NCI-H2196 treated with DMSO at 0.1 percent for 48 hours (cell line): ENCODE measurements around the gene DUSP8.

Experiments used
- DNase-seq: peaks from one replicate; lab custom pipeline; 2025; ENCODE audit not compliant: unreplicated experiment; lab: John Stamatoyannopoulos, UW

The DUSP8 gene

DNA sequence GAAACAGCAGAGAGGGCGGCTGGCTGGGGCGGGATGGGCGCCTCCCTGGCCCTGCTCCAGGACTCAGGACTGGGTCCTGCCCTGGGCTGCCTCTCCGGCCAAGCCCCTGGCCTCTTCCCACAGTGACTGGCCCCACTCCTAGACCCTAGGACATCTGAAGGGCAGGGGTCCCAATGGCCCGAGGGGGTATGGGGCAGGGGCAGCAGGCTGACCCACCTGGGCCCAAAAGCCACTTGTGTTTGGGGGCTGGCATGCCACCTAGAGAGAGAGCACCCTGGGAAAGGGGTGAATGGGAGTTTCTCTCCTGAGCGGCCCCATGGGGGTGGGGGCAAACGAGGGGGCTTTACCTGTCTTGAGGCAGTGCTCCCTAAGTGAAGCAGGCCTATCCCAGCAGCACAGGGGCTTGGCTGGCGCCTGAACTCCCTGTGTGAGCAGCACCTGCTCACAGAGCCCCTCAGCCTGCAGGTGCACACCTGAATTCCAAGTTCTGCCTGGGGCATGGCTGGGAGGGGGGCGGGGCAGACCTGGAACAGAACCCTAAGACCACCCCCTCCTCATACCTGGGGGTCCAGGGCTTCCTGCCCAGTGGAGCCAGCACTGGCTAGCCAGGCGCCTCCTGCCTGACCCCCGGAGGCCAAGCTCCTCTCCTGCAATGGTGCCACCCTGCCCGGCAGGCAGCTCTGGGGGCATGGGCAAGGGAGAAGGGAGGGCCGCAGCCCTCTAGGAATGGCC, 16.9 kb downstream of the DUSP8 start:
- DNase-seq, result no peak

DNA sequence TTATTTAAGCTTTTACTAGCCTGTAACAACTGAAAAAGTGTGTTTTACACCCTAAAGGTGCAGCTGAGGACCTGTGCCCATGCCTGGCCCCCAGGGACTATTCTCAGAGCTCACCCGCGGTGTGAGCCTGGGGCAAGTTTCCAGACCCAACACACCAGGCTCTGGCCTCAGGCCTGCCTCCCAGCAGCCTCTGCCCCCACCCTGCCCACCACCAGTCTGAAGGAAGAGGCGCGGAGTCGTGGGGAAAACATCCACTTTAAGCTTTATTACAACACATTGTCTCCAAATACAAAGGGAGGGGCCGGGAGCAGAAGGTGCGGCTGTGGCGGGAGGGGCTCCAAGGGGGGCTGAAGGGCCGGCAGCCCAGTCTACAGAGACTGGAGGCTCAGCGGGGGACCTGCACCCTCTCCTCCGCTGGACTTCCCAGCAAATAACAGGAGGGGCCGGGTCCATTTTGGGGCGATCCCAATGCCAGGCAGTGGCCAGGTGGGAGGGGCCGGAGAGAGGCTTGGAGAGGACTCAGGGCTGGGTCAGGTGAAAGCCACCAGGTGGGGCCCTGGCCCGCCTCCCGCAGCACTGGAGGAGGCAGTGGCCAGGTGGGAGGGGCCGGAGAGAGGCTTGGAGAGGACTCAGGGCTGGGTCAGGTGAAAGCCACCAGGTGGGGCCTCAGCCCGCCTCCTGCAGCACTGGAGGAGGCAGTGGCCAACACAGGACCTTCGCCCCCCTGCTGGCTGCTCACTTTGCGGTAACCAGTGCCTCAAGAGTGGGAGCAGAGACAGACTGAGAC, 18.1 kb downstream of the DUSP8 start:
- DNase-seq, result peak; percentile 62

DNA sequence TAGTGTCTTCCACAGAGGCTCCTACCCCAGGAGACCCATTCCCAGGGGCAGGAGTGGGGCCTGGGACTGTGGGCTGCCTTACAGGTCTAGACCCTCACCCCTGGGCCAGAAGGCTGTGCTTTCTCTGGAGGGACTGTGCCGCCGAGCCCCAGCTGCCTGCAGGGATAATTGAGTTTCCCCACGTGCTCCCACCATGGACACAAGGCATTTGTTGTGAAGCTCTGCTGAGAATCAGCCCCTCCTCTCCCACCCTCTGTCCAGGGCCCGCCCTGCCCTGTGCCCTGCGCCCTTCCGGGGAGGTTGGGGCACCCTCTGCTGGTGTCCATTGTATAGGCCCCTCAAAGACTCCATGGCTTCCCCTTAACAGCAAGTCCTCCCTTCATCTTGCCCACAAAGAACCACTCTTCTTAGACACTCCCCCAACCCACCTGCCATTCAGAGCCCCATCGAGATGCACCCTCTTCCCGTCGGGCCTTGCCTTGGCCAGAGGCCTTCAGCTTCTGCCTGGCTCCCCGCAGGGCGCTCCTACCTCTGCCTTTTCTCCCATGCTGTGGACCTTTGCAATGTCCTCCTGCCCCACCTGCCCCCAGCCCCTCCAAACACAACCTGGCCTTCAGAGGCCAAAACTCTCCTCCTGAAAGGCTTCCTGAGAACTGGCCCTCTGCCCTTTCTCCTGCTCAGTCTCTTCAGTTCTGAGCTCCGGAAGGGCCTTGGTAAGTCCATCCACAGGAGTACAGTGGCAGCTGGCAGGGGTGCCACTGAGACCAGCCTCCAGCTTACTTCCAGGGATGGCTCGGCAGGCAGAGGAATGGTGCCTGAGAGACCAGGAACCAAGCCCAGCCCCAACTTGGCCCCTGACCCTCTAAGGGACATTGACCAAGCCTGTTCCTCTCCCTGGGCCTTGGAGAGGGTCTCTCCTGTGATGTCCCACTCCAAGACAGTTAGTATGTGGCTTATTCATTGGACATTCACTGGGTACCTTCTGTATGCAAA, 22.4 kb downstream of the DUSP8 start:
- DNase-seq, result no peak

DNA sequence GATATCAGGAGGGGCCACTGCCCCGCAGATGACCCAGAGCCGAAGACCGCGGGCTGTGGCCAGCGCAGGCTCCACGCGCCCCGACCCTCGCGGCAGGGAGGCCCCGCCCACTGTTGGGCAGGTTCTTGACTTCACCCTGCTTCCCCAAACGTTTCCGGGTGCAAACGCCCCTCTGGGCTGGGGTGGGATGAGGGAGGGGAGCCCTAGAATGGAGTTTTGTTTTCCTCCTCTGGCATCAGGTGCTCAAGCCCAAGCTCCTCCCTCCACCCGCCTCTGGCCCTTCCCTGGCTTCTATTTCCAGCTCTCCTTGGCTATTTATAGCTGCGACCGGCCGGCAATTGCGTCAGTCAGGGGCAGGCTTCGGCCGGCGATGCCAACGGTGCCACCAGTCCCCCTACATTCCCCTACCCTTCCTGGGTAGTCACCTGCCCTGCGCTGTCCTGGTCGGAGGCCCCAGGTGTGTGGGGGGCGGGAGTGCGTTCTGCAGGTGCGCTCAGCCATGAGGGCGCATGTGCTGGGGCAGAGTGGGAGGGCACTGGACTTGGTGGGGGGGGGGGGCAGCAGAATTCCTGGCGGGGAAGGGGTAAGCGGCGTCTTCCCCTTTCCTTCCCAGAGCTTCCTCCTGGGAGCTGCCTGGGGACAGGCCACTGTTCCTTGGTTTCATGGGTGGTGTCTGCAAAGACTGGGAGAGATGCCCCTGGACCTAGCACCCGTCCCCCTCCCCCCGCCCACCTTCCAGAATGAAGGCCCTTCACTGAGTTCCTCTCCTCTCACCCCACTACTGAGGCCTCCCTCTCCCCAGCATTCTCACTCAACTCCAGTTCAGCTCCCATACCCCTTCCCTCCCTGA, 23.6 kb downstream of the DUSP8 start:
- peak; percentile 71 for DNase-seq

DNA sequence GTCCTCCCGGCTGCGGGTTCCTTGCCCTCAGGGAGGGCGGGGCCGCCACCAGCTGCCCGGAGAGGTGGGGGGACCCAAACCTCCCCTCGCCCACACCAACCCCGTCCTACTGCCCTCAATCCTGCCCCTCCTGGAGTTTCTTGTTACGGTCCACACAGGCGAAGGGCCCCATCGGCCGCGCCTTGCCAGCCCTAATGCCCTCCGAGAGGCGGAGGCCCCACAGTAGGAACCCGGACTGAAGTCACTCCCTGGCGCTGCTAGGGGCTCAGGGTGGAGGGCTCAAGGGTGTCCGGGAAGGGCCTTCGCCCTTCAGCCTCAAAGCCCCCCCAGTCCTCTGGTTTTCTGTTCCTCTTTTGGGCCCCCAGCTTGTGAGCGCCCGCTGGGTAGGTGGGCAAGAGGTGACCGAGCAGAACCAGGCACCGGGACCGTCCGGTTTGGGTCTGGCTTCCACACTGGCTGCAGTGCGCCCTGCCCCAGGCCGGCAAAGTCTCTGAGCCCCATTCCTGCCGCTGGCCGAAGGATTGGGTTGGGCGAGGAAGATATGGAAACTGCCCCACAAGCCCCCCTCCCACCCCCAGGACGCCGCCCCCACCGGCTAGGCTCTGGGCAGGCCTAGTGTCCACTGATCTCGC, 24.5 kb downstream of the DUSP8 start:
- no peak for DNase-seq

DNA sequence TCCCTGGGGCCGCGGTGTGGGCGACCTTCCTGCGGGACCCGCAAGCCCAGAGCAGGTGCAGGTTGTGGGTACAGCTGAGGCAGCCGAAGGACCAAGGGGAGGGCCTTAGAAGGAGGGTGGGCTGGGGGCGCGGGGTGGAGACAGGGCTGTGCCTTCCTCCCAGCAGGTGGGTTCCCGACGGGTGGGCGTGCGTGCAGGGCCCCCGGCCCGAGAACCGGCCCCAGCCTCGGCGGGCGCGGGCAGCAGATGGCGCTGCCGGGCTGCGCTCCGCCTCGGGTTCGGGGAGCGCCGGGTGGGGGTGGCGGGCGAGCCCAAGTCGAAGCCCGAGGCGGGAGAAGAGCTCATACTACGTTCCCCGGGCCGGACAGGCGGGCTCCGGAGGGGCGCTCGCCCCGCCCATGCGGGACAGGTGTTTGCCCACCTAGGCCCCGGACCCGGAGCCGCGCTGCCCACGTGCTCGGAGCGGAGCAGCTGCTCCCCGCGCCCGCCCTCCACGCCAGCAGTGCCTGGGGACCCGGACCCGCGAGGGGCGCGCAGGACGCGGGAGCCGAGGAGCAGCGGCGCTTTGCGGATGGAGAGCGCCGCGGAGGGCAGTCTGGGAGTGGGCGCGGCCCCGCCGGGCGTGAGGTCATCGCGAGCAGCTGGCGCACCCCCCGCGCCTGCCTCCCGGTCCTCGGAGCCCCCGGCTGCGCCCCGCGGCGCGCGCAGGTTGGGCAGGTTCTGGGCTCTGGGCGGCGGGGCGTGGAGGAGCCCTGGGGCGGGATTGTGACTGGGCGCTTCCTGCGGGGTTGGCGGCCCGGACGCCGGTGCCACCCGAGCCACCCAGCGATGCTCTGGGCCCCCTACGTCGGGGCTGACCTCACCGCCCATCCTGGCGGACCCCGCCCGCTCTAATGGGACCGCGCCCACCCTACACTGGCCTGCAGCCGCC, 25.3 kb downstream of the DUSP8 start:
- DNase-seq, result peak; percentile 42

DNA sequence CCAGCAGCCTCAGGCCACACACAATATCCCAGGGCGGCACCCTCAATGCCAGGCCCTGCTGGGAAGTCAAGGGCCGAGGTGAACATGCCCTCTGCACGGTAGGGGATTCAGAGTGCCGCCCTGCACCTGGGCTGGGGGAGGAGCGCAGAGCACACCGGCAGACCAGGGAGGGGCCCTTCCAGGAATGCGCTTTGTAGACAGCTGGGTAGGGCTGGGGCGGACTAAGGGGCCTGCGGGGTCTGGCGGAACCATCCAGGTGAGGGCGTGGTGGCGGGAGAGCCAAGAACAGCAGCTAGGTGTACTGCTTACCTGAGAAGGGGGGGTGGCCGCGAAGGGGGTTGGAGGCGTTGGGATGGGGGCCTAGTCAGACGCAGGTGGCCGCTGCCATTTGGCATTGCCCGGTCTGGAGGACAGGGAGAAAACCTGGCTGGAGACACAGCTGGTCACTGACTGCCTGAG, 26.0 kb downstream of the DUSP8 start:
- DNase-seq, result no peak

DNA sequence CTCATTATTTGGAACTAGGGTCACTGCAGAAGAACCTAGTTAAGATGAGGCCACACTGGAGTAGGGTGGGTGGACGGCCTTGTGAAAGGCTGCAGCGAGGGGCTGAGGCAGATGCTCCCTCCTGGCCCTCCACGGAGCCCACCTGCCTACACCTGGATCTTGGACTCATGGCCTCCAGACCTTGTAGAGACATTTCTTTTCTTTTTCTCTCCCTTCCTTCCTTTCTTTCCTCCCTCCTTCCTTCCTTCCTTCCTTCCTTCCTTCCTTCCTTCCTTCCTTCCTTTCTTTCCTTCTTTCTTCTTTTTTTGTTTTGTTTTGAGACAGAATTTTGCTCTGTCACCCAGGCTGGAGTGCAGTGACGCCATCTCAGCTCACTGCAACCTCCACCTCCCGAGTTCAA, 26.6 kb downstream of the DUSP8 start:
- no peak for DNase-seq

DNA sequence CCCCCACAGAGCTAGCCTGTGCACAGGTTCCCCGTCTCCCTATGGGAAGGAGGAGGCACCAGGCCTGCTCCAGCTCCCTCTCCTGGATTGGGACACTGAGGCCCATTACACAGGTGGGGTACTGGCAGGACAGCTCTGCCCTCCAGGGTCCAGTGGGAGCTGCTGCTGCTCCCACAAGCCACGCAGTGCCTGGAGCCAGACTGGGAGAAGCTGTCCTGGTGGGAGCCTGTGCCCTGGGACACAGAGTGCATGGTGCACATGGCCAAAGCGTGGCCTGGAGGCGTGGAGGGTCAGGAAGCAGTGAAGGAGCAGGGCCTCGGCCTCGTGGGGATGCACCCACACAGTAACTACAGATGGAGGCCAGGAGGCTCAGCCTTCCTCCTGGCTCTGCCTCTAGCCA, 27.5 kb downstream of the DUSP8 start:
- no peak for DNase-seq

DNA sequence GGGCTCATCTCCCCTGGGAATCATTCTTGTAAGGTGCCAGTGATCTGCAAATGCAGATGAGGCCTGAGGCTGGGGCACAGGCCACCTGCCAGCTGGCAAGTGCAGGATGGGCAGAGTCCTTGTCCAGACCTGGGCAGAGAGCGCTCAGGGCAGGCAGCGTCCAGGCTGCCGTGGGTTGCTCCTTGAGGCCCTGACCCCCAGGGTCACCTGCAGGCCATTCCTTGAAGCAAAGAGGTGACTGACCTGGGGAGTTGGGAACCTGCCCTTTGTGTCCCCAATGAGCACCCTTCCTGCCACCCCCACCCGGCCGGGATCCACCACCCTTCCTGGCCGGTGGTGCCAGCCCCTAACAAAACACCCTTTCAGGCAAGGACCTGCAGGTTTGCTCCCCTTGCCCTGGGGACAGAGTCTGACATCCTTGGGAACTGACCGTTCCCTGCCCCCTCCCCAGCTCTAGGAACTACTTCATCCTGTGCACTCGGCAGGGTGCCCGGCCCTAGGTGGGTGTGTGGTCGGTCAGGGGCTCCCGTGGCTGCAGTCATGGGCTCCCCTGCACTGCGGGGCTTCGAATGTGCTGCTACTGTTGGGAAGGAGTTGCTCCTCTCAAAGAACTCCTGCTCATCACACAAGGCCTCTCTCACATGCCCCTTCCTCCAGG, 28.3 kb downstream of the DUSP8 start:
- no peak for DNase-seq

DNA sequence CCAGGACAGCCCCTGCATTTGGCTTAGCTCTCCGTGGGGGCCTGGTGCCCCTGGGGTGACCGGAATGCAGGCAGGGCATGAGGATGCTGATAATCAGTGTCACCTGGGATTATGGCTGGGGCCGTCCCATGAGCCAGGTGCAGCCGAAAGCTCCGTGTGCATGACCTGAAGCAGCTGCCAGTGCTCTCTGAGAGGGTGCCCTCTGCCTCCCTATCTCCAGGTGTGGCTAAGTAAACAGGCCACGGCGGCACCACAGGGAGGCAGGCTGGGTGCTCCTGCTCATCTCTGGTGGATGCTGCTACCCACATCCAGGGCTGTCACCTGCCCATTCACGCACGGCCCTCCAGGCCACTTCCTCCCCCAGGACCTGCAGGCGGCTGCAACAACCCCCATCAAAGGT, 29.8 kb downstream of the DUSP8 start:
- DNase-seq, result peak; percentile 61

DNA sequence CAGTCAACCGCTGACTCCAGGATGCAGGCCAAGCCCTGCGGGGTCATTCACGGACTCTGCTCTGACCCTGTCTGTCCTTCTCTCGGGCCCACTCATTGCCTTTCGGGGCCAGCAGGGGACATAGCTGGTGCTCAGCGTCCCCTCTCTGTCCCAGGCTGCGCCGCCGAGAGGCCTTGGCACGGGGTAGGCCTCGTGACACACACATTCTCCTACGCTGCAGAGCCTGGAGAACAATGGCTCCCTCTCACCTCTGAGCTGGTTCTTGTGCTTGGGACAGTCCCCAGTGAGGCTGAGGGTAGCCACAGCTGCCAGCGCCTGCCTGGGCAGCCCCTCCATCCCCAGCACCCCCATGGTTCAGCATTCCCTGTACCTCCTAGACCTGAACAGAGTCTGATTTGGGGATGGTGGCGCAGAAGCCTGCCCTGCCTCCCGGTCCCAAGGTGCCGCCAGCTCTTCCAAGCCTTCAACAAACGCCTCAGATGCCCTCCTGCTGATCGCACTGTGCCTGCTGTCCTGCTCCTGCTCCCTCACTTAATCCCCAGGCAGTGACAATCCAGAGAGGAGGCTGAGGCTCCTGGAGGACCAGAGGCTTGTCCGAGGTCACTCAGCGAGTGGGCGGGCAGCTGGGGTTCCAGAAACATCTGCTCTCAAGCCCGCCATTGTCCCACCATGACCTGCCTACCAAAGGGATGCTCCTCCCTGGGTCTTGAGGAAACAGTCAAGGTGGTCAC, 30.4 kb downstream of the DUSP8 start:
- no peak for DNase-seq

DNA sequence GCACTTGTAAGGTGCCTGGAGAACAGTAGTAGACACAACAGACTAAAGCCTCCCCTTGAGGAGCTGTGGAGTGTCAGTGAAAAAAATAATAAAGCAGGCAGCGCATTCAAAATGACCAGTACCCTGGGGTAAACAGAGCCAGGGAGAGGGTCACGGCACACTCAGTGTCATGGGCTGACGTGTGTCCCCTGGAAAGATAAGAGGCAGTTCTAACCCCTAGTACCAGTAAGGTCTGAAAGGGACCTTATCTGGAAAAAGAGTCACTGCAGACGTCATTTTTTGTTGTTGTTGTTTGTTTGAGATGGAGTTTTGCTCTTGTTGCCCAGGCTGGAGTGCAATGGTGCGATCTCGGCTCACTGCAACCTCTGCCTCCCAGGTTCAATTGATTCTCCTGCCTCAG, 32.0 kb downstream of the DUSP8 start:
- no peak for DNase-seq

DNA sequence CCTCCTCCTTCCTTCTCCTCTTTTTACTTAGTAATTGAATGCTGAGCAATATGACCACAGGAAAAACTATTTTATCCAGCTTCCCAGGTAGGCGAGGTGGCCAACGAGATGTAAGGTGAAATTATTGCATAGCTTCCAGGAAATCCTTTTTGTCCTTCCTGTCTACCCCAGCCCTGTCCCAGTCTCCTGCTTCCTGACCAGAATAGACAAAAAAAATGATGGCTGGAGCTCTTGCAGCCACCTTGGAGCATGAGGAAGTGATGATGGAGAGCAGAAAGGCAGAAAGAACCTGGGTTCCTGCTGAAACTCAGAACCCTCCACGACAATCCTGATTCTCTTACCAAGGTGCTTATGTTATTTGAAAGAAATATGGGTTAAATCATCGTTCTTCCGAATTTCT, 33.9 kb downstream of the DUSP8 start:
- no peak for DNase-seq

DNA sequence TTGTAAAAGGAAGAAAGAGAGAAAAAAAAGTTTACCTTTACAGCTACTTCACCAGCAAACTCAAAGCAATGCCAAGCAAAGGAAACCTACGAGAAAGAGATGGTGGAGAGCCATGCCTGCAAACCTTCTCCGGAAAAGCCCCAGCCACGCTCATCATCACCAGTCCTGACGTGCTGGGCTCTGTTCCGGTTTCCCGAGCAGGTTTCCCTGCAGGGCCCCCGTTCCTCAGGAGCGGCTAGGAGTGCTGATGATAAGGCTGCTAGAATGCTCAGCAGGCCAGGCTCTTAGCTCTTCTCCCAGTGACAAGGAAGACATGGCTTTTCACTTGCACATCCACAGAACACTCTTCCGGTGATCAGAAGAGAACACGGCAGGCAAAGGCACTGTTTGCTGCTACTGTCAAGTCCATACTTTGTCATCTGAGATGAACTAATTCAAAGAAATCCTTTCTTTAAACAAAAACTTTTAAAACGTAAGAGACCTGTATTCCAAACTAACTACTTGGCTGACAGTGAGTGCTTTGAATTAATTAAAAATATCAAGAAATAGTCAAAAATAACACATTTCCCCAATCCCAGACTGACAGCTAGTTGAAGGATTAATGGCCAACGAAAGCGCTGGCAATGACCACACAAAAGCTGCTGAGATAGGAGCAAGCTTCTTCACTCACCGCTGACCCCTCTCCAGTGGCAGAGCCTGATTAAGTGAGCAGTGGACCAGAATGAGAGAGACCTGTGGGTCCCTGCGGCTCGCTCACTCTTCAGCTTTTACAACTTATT, 35.8 kb downstream of the DUSP8 start:
- no peak for DNase-seq

DNA sequence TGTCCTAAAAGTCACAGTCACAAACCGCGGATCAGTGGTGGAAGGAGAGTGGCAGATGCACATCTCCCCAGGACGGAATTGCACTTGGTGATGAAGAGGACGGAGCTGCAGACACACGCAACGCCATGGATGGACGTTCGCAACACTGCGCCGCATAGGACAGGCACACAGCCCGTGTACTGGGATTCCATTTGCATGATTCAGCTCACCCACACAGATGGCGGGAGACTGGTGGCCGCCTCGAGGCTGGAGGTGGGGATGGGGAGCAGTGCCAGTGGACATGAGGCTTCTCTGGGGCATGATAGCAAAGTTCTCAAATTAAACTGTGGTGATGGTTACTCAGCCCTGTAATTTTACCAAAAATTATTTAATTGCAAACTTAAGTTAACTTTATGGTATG, 37.4 kb downstream of the DUSP8 start:
- no peak for DNase-seq

DNA sequence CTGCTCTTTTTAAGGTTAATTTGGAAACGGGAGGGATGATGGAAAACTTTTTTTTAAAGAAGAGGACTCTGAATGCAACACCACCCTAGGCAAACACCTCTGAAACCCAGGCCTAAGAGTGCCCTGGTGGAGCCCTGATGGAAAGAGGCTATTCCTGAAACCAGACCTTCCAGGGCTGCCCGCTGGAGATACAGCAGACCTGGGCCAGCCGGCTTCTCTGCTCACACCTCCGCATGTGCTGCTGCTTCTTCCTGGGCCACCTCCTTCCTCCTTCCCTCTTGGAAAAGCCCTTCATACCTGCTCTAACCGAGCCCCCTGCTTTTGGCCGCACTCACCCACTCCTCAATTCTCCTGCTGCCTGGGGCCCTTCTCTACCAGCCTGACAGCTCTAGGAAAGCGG, 37.9 kb downstream of the DUSP8 start:
- DNase-seq, result no peak
